HG03064 (cell line): ENCODE measurements around the gene KHNYN.

Source experiments
- ATAC-seq: cut with Tn5 transposase; IDR thresholded peaks from one replicate; pipeline ENCODE4 v1.9.1; 2021; ENCODE audit warnings: low read depth; ENCODE audit not compliant: unreplicated experiment

Gene KHNYN

GRCh38 chr14:24418492-24418873 lies 11.3 kb upstream of the KHNYN start:
- ATAC-seq, result no peak

GRCh38 chr14:24422261-24422660 lies 7.5 kb upstream of the KHNYN start:
- no peak for ATAC-seq

GRCh38 chr14:24422694-24423601 lies 6.8 kb upstream of the KHNYN start:
- ATAC-seq, result no peak

- ATAC-seq, result no peak
Observed at GRCh38 chr14:24425704-24426103, 4.0 kb upstream of the KHNYN start.

GRCh38 chr14:24426150-24426911 lies 3.4 kb upstream of the KHNYN start:
- ATAC-seq, result no peak

- ATAC-seq, result no peak
Observed at GRCh38 chr14:24426912-24427536, 2.7 kb upstream of the KHNYN start.

GRCh38 chr14:24427537-24428508 lies 1.9 kb upstream of the KHNYN start:
- ATAC-seq, result no peak

- ATAC-seq, result no peak
Observed at GRCh38 chr14:24428628-24429394, 943 bp upstream of the KHNYN start.

- peak; percentile 49 for ATAC-seq
Observed at GRCh38 chr14:24430143-24430681, 458 bp downstream of the KHNYN start.

GRCh38 chr14:24430682-24431568 lies 1.2 kb downstream of the KHNYN start:
- ATAC-seq, result no peak

GRCh38 chr14:24431569-24432258 lies 2.0 kb downstream of the KHNYN start:
- ATAC-seq, result peak; percentile 46

- no peak for ATAC-seq
Observed at GRCh38 chr14:24432259-24433131, 2.7 kb downstream of the KHNYN start.

- no peak for ATAC-seq
Observed at GRCh38 chr14:24434036-24434435, 4.3 kb downstream of the KHNYN start.

- ATAC-seq, result no peak
Observed at GRCh38 chr14:24434676-24435075, 4.9 kb downstream of the KHNYN start.

- no peak for ATAC-seq
Observed at GRCh38 chr14:24435192-24435810, 5.5 kb downstream of the KHNYN start.

GRCh38 chr14:24435998-24436354 lies 6.2 kb downstream of the KHNYN start:
- no peak for ATAC-seq
